ENCODE data around the gene ATG5.

ATG5 gene

GRCh38 chr6:106204961-106205360, 120.6 kb downstream of the ATG5 start (continued):
- TF ChIP-seq ZNF138 (tag by site-specific recombination; IDR thresholded peaks at IDR 0.05; ENCODE audit: borderline replicate concordance), result no peak

DNA sequence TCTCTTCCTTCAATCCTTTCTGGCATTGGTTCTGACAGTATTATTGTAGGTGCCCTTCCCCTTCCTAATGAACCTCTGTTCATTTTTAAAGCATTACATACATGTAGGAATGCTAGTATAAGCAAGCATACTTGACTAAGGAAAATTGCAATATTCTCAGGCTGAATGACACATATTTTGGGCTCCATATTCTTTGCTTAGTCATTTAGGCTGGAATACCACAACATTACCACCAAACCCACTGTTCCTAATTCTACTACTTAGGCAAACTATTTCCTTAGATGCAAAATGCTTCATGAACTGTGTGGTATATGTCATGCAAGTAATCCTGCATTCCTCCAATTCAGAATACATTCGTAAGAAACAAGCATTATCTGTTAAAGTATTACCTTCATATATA, 125.6 kb downstream of the ATG5 start:
- POLR2A ChIA-PET, result no interaction called here
- H3K9me3 ChIP-seq (ENCODE audit: control insufficient read depth, insufficient read depth, low read depth, low read length), result no peaks in the 10 kb centered on the region
- no peaks in the 10 kb centered on the region for H3K4me1 ChIP-seq (ENCODE audit: control insufficient read depth, insufficient read depth, low read length)
- CTCF ChIA-PET, result interaction anchor here (0.7 to 1.1 kb wide), 2 partner anchors 18 to 999 kb away, joined by 3 to 5 read pairs; no protein-coding TSS in a partner anchor
- no peak overlapping the region for H3K4me3 ChIP-seq (ENCODE audit: low read depth, low read length)
- H3K27ac ChIP-seq (ENCODE audit: extremely low read depth, low read depth, low read length), result no peak overlapping the region
- TF ChIP-seq ZNF175 (tag by site-specific recombination; IDR thresholded peaks at IDR 0.05) (no peak), ZNF529 (tag by site-specific recombination; IDR thresholded peaks at IDR 0.05; ENCODE audit: insufficient replicate concordance) (no peak), GFI1B (tag by site-specific recombination; IDR thresholded peaks at IDR 0.05) (no peak)
- TF ChIP-seq, protein P1, sequence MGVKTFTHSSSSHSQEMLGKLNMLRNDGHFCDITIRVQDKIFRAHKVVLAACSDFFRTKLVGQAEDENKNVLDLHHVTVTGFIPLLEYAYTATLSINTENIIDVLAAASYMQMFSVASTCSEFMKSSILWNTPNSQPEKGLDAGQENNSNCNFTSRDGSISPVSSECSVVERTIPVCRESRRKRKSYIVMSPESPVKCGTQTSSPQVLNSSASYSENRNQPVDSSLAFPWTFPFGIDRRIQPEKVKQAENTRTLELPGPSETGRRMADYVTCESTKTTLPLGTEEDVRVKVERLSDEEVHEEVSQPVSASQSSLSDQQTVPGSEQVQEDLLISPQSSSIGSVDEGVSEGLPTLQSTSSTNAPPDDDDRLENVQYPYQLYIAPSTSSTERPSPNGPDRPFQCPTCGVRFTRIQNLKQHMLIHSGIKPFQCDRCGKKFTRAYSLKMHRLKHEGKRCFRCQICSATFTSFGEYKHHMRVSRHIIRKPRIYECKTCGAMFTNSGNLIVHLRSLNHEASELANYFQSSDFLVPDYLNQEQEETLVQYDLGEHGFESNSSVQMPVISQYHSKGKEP (tag by site-specific recombination; IDR thresholded peaks at IDR 0.05), result no peak
- peaks cover 3 to 15% of the 10 kb centered on the region in 2 experiments; a peak in 2 of 3 replicates for H3K36me3 ChIP-seq (ENCODE audit: control insufficient read depth in 2 of 2, insufficient read depth in 1 of 2, low read length in 2 of 2)

DNA sequence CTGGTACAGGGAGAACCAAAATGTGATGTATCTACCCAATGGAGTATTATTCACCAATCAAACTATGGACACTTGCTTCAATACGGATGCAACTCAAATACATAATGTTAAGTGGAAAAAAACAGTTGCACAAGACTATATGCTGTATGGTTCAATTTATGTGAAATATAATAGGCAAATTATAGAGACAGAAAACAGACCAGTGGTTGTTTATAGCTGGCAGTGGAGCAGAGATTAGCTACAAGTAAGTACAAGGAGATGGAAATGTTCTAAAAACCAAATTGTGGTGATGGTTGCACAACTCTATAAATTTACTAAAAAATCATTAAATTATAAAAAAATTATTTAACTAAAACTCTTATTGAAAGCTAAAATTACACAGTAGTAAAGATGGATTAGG, 126.2 kb downstream of the ATG5 start:
- H3K9me3 ChIP-seq (ENCODE audit: control insufficient read depth, insufficient read depth, low read depth, low read length), result no peaks in the 10 kb centered on the region
- H3K27ac ChIP-seq (ENCODE audit: extremely low read depth, low read depth, low read length), result no peak overlapping the region
- CTCF ChIA-PET, result interaction anchor here (1.1 kb wide), 1 partner anchor 17 kb away, joined by 5 read pairs; no protein-coding TSS in a partner anchor
- POLR2A ChIA-PET, result no interaction called here
- H3K4me3 ChIP-seq (ENCODE audit: low read depth, low read length), result no peak overlapping the region
- TF ChIP-seq ZNF132 (tag by site-specific recombination; IDR thresholded peaks at IDR 0.05; ENCODE audit: borderline replicate concordance) (no peak), ZNF157 (tag by site-specific recombination; IDR thresholded peaks at IDR 0.05) (no peak), ZNF624 (tag by site-specific recombination; IDR thresholded peaks at IDR 0.05) (no peak), ZSCAN18 (tag by site-specific recombination; IDR thresholded peaks at IDR 0.05) (no peak), ZNF155 (tag by site-specific recombination; IDR thresholded peaks at IDR 0.05) (no peak), ZNF501 (tag by site-specific recombination; IDR thresholded peaks at IDR 0.05) (no peak), MEIS1 (CRISPR knock-in tag; IDR thresholded peaks at IDR 0.05; ENCODE audit: borderline replicate concordance) (no peak), ZNF548 (tag by site-specific recombination; IDR thresholded peaks at IDR 0.05) (no peak)
- TF ChIP-seq, protein P2, sequence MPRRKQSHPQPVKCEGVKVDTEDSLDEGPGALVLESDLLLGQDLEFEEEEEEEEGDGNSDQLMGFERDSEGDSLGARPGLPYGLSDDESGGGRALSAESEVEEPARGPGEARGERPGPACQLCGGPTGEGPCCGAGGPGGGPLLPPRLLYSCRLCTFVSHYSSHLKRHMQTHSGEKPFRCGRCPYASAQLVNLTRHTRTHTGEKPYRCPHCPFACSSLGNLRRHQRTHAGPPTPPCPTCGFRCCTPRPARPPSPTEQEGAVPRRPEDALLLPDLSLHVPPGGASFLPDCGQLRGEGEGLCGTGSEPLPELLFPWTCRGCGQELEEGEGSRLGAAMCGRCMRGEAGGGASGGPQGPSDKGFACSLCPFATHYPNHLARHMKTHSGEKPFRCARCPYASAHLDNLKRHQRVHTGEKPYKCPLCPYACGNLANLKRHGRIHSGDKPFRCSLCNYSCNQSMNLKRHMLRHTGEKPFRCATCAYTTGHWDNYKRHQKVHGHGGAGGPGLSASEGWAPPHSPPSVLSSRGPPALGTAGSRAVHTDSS (tag by site-specific recombination; IDR thresholded peaks at IDR 0.05), result no peak
- TF ChIP-seq, protein P3, sequence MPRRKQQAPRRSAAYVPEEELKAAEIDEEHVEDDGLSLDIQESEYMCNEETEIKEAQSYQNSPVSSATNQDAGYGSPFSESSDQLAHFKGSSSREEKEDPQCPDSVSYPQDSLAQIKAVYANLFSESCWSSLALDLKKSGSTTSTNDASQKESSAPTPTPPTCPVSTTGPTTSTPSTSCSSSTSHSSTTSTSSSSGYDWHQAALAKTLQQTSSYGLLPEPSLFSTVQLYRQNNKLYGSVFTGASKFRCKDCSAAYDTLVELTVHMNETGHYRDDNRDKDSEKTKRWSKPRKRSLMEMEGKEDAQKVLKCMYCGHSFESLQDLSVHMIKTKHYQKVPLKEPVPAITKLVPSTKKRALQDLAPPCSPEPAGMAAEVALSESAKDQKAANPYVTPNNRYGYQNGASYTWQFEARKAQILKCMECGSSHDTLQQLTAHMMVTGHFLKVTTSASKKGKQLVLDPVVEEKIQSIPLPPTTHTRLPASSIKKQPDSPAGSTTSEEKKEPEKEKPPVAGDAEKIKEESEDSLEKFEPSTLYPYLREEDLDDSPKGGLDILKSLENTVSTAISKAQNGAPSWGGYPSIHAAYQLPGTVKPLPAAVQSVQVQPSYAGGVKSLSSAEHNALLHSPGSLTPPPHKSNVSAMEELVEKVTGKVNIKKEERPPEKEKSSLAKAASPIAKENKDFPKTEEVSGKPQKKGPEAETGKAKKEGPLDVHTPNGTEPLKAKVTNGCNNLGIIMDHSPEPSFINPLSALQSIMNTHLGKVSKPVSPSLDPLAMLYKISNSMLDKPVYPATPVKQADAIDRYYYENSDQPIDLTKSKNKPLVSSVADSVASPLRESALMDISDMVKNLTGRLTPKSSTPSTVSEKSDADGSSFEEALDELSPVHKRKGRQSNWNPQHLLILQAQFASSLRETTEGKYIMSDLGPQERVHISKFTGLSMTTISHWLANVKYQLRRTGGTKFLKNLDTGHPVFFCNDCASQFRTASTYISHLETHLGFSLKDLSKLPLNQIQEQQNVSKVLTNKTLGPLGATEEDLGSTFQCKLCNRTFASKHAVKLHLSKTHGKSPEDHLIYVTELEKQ (tag by site-specific recombination; IDR thresholded peaks at IDR 0.05; ENCODE audit: borderline replicate concordance), result no peak
- TF ChIP-seq, protein P4, sequence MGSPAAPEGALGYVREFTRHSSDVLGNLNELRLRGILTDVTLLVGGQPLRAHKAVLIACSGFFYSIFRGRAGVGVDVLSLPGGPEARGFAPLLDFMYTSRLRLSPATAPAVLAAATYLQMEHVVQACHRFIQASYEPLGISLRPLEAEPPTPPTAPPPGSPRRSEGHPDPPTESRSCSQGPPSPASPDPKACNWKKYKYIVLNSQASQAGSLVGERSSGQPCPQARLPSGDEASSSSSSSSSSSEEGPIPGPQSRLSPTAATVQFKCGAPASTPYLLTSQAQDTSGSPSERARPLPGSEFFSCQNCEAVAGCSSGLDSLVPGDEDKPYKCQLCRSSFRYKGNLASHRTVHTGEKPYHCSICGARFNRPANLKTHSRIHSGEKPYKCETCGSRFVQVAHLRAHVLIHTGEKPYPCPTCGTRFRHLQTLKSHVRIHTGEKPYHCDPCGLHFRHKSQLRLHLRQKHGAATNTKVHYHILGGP (tag by site-specific recombination; IDR thresholded peaks at IDR 0.05), result no peak
- no peaks in the 10 kb centered on the region for H3K4me1 ChIP-seq (ENCODE audit: control insufficient read depth, insufficient read depth, low read length)
- H3K36me3 ChIP-seq (ENCODE audit: control insufficient read depth in 2 of 2, insufficient read depth in 1 of 2, low read length in 2 of 2), result peaks cover 3 to 15% of the 10 kb centered on the region in 2 experiments; a peak in 2 of 3 replicates

Data from HEK293 (cell line).